Measurements from ENCODE around the gene TOX2. TPM values are rescaled to one million over a fixed set of nuclear protein-coding genes. Genes with fewer than 3 reads are reported as not detected.

Gene TOX2
- total and polyA plus RNA-seq, 2 of the 8 experiments (the other 6 are each of a cell fraction or from before 2014, with no cell fraction given): 1.8 to 3.4 TPM

- H3K9ac ChIP-seq (replicated peaks in 1 of 4; ENCODE audit: extremely low read depth in 1 of 4, low read depth in 3 of 4, low read length in 3 of 4): no peak overlapping the region
- no peaks in the 10 kb centered on the region for H3K79me1 ChIP-seq (ENCODE audit: low read depth, low read length)
- H2BK15ac ChIP-seq (ENCODE audit: low read length): no peak overlapping the region
- no peak overlapping the region for H2BK5ac ChIP-seq (ENCODE audit: low read depth, low read length)
- DNase-seq (ENCODE audit: low read depth in 1 of 2, low spot score in 2 of 2) (no peak), FAIRE-seq (no peak)
- no peak overlapping the region for H3K56ac ChIP-seq (replicated peaks; ENCODE audit: insufficient read length, low read depth, low read length)
- no peak overlapping the region for H2AFZ ChIP-seq (ENCODE audit: low read length)
- TF ChIP-seq EZH2 (IDR thresholded peaks at IDR 0.05; ENCODE audit: low read depth, low read length, severe bottlenecking): no peak
- peak; percentile 30; the same call in 1 of the 2 replicates for TF ChIP-seq KDM1A (IDR thresholded peaks at IDR 0.05; ENCODE audit: borderline replicate concordance, low read length)
- no peak for TF ChIP-seq ATF3 (IDR thresholded peaks at IDR 0.05; ENCODE audit: insufficient read depth, low read depth, low read length)
- H4K20me1 ChIP-seq (replicated peaks in 1 of 2; ENCODE audit: control insufficient read depth in 1 of 2, insufficient read depth in 2 of 2, low read length in 2 of 2): no peaks in the 10 kb centered on the region
- no peak overlapping the region for H3K4me2 ChIP-seq (ENCODE audit: insufficient read depth in 1 of 2, low read depth in 2 of 2, low read length in 2 of 2)
- no peak overlapping the region for H3K23ac ChIP-seq (ENCODE audit: insufficient read length)
- H4K8ac ChIP-seq (ENCODE audit: extremely low read depth, insufficient read depth, low read length): no peak overlapping the region
- H3K18ac ChIP-seq (ENCODE audit: extremely low read depth, low read length): no peak overlapping the region
- peaks cover 12 to 15% of the 10 kb centered on the region in 2 experiments for H3K9me3 ChIP-seq (ENCODE audit: insufficient read depth in 2 of 2, low read depth in 1 of 2, low read length in 1 of 2)
- no peak overlapping the region for H4K91ac ChIP-seq (replicated peaks; ENCODE audit: insufficient read length, low read length)
- 62% methylated on average over 9 of the region's 9 CpGs; no CpG with 5 or more reads in 1 of the 2 experiments for WGBS, 2 experiments (ENCODE audit: extremely low coverage in 1 of 2, insufficient coverage in 1 of 2, insufficient read length in 1 of 2, insufficient replicate concordance in 2 of 2, low coverage in 1 of 2, low lambda C conversion rate in 2 of 2, missing lambda C conversion rate in 1 of 2)
- no peaks in the 10 kb centered on the region for H3K36me3 ChIP-seq (ENCODE audit: control insufficient read depth in 2 of 4, insufficient read depth in 4 of 4, low read length in 3 of 4)
- H3K4ac ChIP-seq (replicated peaks; ENCODE audit: insufficient read length, low read depth, low read length): no peak overlapping the region
- no peak overlapping the region for H3K4me3 ChIP-seq (ENCODE audit: extremely low read depth in 1 of 4, insufficient read depth in 2 of 4, low read depth in 3 of 4, low read length in 4 of 4)
- no peaks in the 10 kb centered on the region; a peak in 1 of 7 replicates for H3K4me1 ChIP-seq (replicated peaks in 1 of 4; ENCODE audit: control insufficient read depth in 3 of 4, insufficient read depth in 4 of 4, low read length in 3 of 4)
- H3K23me2 ChIP-seq (ENCODE audit: low read depth, low read length): no peaks in the 10 kb centered on the region
- H3K79me2 ChIP-seq (ENCODE audit: control insufficient read depth in 1 of 2, insufficient read depth in 2 of 2, low read length in 2 of 2): no peaks in the 10 kb centered on the region
- H4K5ac ChIP-seq (ENCODE audit: insufficient read length, low read depth, low read length): no peak overlapping the region
- no peak overlapping the region for H2BK20ac ChIP-seq (ENCODE audit: low read length)
- no peak overlapping the region for H3K14ac ChIP-seq (ENCODE audit: insufficient read length)
- no peak overlapping the region for H2BK12ac ChIP-seq (ENCODE audit: low read depth, low read length)
- ChIA-PET CTCF (ENCODE audit: partially characterized antibody) (interaction anchor here (1.0 to 15.8 kb wide), 6 partner anchors 12 to 84 kb away, joined by 3 to 512 read pairs (median 7); partner anchors contain the start of gene JPH2), POLR2A (ENCODE audit: partially characterized antibody) (interaction anchor here (1.0 to 1.1 kb wide), 2 partner anchors 9 to 76 kb away, joined by 3 read pairs; no protein-coding TSS in a partner anchor)
- H3K27me3 ChIP-seq (replicated peaks in 1 of 4; ENCODE audit: control insufficient read depth in 3 of 4, extremely low read depth in 1 of 4, insufficient read depth in 3 of 4, low read length in 3 of 4): no peaks in the 10 kb centered on the region
- H2BK120ac ChIP-seq (replicated peaks; ENCODE audit: low read depth, low read length): no peak overlapping the region
- no peak overlapping the region for H2AK5ac ChIP-seq (ENCODE audit: low read depth, low read length)
- no peak overlapping the region for H3K27ac ChIP-seq (ENCODE audit: low read depth, low read length)
Measured at GRCh38 chr20:44110816-44111568, 196.3 kb downstream of the TOX2 start.

All from H1 (cell line).